GM20431 (cell line): Measurements from ENCODE around the gene KY.
"Not testable (repeated sequence)": the region's sequence is repeated elsewhere in the genome, so short reads cannot be mapped to it uniquely, and the experiment has no call there.

Experiments used
- in situ Hi-C: fragments of 300-500 bp; cut with MseI, MboI; formaldehyde crosslinking; loops from one replicate; pipeline ENCODE4 v1.15.0; 2020; ENCODE audit warnings: low sequenced_read_pairs; ENCODE audit not compliant: unreplicated experiment

KY gene

GRCh38 chr3:134608023-134608770 is 42.6 kb downstream of the KY start:
- in situ Hi-C loops: loop anchor here (10.0 kb wide), 1 partner anchor 1287 kb away; no protein-coding TSS in a partner anchor

DNA sequence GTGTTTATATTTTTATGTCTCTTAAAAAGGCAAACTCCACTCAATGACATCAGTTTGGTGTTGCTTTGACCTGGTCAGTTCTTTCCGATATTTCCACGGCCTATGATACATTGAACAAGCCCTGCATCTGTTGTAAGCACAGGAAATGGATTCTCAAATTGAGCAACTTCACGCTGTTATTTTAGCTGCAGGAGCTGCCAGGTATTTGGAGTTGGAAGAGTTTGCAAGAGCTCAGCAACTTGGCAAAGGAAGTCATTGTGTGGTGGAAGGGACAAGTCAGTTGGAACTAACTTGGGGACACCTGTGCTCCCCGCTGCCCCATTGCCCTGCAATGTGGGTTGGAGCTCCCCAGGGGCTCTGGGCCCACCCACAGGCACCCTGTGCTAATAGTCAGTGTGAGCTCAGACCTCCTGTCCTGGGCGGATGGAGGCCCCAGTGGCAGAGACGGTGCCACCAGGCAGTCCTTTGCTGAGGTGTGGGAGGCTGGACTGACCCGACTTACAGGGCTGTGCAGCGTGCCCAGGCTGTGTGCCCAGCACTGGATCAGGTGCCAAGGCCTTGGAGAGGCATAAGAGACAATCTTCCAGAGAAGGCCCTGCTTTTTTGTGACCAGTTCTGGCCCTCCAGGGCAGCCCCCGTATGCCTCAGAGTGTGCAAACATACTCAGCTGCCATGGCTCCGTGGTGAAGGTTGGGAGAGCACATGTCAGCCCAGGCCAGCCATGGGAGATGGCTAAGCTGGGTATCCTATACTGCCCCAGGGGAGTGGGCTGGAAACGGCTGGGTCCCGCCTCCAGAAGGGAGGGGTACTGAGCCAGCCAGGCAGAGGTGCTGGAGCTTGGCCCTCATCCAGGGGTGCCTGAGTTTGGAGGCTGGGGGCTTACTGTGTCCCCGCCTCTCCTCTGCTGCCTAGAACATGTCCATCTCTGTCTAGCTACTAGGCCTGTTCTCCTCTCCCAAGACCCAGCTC is 43.5 kb downstream of the KY start:
- in situ Hi-C loops: loop anchor here (10.0 kb wide), 1 partner anchor 1287 kb away; no protein-coding TSS in a partner anchor

DNA sequence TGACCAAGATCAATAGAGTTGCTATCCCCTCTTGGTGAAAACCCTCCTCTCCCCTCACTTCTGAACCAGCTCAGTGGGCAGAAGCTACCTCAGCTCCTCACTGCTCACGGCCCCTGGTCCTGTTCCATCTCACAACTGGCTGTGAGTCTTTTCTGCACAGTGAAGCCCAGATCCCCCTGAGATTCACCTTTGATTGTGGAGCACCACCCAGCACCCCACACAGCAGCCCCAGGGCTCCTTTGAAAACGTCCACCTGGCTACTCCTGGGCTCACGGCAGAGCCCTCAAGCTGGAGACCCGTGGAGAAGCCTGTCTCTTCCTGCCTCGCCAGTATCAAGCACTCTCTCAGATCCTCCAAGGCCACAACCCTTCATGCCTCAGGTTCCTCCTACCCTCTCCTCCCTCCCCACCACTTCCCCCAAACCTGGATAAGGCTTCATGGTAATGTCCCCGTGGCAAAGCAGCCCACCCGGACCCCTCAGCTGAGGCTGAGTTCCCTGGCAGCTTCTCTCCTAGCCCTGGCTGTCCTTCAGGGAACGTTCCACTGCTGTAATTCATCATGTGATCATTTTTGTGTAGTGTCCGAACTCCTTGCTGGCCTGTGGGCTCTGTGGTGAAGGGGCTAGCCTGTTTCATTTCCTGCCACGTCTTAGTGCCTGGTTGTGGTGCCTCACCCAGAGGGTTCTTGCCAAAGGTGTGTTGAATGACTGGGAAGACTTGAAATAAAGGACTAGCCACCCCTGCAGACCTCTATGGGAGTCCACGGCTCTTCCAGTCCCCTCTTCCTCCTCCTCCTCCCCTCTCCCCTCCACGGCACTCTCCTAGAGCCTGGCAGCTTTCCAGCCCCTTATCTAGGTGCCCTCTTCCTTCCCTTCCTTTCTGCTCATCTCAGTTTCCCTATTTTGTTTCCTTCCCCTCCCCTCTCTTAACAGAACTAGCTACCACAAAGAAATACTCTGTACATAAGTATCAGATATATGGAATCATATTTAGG is 44.5 kb downstream of the KY start:
- in situ Hi-C loops: loop anchor here (10.0 kb wide), 1 partner anchor 1288 kb away; no protein-coding TSS in a partner anchor

- in situ Hi-C loops: loop anchor here (10.0 kb wide), 1 partner anchor 1289 kb away; no protein-coding TSS in a partner anchor
Observed at GRCh38 chr3:134605556-134605955, 45.3 kb downstream of the KY start.

- in situ Hi-C loops: loop anchor here (10.0 kb wide), 1 partner anchor 1291 kb away; no protein-coding TSS in a partner anchor
Observed at GRCh38 chr3:134603956-134604355, 46.9 kb downstream of the KY start.

DNA sequence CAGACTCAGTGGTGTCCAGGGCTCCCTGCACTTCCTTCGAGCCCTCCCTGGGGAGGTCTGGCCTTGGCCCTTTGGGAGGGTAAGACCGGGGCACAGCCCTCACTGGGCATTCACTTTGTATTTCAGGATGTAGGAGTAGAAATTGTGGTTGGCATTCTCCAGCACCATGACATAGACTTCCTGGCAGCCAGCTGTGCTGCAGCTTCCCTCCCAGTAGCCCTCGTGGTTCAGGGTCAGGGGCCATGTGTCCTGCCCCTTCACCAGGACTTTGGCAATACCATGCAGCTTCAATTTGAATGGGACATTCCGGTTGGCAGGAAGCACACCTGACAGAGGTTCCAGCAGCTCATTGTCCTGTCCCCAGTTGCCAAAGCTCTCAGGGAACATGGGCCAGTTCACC is 47.3 kb downstream of the KY start:
- in situ Hi-C loops: loop anchor here (10.0 kb wide), 1 partner anchor 1291 kb away; no protein-coding TSS in a partner anchor

- in situ Hi-C loops: loop anchor here (10.0 kb wide), 1 partner anchor 1292 kb away; no protein-coding TSS in a partner anchor
Observed at GRCh38 chr3:134602440-134602814, 48.4 kb downstream of the KY start.

GRCh38 chr3:134601539-134602439 is 49.0 kb downstream of the KY start:
- in situ Hi-C loops: loop anchor here (10.0 kb wide), 1 partner anchor 1293 kb away; no protein-coding TSS in a partner anchor

GRCh38 chr3:134600685-134601463 is 49.9 kb downstream of the KY start:
- in situ Hi-C loops: loop anchor here (10.0 kb wide), 1 partner anchor 1294 kb away; no protein-coding TSS in a partner anchor

DNA sequence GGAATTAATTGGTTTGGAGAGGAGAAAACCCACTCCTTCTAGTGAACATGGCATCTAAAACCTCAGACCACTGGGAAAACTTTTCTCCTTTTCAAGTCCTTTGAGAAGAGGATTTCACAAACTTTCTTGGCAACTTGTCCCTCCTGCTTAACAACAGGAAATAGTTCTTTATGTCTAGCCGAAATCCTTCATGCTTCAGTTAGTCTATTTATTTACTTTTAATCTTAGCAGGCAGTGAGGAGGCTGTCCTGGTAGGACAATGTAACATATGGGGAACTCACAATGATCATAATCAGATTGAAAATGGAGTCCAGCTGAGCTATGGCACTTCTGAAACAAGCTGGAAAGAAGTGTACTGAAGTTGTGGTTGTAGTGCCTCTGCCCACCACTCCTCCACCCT is 50.6 kb downstream of the KY start:
- in situ Hi-C loops: loop anchor here (10.0 kb wide), 1 partner anchor 1295 kb away; no protein-coding TSS in a partner anchor

GRCh38 chr3:134598763-134599545 is 51.9 kb downstream of the KY start:
- in situ Hi-C loops: no loop called here

DNA sequence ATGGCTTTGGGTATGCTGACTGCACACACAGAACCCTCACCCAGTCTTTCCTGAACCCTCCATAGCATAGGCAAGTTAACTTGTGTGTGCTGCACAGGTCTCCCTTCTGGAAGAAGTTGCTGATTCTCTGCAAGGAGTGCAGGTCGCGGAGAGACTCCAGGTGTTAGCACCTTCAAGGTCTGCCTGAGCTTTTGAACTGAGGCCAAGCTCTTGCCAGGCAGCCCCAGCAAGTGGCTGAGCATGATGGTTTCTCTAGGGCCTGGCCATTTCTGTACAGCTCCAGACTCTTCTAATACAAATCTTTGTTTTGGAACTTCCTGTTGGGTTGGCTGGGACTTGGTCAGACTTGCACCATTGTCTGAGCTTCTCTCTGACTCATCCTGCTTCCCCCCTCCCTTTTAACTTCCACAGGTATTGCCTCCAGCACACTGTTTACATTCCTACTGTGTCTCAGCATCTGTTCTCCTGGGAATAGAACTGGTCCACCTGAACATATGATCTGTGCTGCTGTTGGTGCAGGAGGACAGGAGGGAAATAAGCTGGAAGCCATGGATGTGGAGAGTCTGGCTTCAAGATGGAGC is 53.3 kb downstream of the KY start:
- in situ Hi-C loops: no loop called here

DNA sequence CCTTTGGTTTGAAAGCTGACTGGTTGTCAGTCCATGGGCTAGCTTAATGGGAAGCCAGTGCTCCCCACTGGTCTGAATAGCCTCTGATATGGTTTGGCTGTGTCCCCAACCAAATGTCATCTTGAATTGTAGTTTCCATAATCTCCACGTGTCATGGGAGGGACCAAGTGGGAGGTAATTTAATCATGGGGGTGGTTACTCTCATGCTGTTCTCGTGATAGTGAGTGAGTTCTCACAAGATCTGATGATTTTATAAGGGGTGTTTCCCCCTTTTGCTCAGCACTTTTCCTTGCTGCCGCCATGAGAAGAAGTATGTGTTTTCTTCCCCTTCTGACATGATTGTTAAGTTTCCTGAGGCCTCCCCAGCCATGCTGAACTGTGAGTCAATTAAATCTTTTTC is 55.8 kb downstream of the KY start:
- in situ Hi-C loops: not testable (repeated sequence)

DNA sequence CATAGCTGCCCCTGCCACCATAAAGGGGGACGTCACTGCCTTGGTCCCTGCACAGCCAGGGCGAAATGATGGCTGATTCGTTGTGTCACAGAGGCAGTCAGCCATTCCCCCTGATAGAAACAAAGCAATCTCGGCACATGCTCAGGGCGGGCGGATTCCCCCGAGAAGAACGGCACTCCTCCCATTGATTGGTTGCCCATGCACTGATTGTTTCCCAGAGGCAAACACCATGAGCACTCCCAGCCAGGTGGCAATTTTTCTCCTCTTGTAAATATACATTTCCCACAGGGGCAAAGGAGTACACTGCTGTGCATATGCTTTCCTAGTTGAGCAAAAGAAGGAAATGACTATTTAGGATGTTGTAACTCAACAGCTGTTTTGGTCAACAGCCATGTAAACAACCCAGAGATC is 56.5 kb downstream of the KY start:
- in situ Hi-C loops: no loop called here

DNA sequence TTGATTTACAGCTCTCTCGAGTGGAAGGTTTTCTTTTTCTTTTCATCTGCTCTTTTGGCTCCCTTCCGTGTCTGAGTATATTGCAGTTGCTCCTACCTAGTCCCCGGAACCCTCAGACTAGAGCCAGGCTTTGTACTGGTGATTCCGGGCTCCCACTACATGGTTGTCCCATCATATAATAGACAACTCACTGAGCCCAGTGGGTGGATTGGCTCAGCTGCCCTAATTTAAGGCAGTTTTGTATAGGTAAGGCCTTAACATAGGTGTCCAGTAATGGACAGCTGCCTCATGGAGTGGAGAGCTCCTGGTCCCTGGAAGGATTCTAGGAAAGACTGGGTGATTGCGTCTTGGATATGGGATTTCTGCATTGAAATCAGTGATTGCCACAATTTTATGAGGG is 58.0 kb downstream of the KY start:
- in situ Hi-C loops: no loop called here

- in situ Hi-C loops: no loop called here
Observed at GRCh38 chr3:134590766-134591165, 60.1 kb downstream of the KY start.
